22Rv1 (cell line): Measurements from ENCODE around the gene KDM5C.

Experiments
- H3K27ac ChIP-seq: fragments of 450-650 bp; 2 replicates; pipeline ENCODE4 v1.5.1; 2017
- CTCF ChIP-seq: fragments of 450-650 bp; IDR thresholded peaks from 2 replicates; pipeline ENCODE4 v1.5.1; 2017; ENCODE audit warnings: mild to moderate bottlenecking
- ZFX ChIP-seq: fragments of 450-650 bp; IDR thresholded peaks from 2 replicates; pipeline ENCODE4 v1.6.1; 2017; ENCODE audit warnings: antibody characterized with exemption, borderline replicate concordance

KDM5C gene

GRCh38 chrX:53250556-53250955, 25.5 kb upstream of the KDM5C start:
- TF ChIP-seq CTCF, result no peak
- TF ChIP-seq ZFX, result no peak
- H3K27ac ChIP-seq, result peak overlapping the region; percentile 38

- H3K27ac ChIP-seq, result peak overlapping the region; percentile 38
- no peak for TF ChIP-seq ZFX
Measured at GRCh38 chrX:53249408-53250042, 24.5 kb upstream of the KDM5C start.

GRCh38 chrX:53247928-53248327, 22.9 kb upstream of the KDM5C start:
- TF ChIP-seq CTCF, result no peak
- no peak for TF ChIP-seq ZFX
- peak overlapping the region; percentile 38 for H3K27ac ChIP-seq

- TF ChIP-seq ZFX (no peak), CTCF (no peak)
- peak overlapping the region; percentile 30; the same call in 1 of the 2 replicates for H3K27ac ChIP-seq
Measured at GRCh38 chrX:53246231-53246630, 21.2 kb upstream of the KDM5C start.

- TF ChIP-seq CTCF (peak; percentile 32), ZFX (no peak)
Measured at GRCh38 chrX:53244610-53245009, 19.6 kb upstream of the KDM5C start.

GRCh38 chrX:53242310-53242709, 17.3 kb upstream of the KDM5C start:
- TF ChIP-seq CTCF (no peak), ZFX (no peak)

More at GRCh38 chrX:53244610-53245009, 19.6 kb upstream of the KDM5C start:
- peak overlapping the region; percentile 40; the same call in 1 of the 2 replicates for H3K27ac ChIP-seq

GRCh38 chrX:53241558-53241957, 16.6 kb upstream of the KDM5C start:
- TF ChIP-seq CTCF, result no peak
- no peak for TF ChIP-seq ZFX
- peak overlapping the region; percentile 29; the same call in 1 of the 2 replicates for H3K27ac ChIP-seq

More at GRCh38 chrX:53242310-53242709, 17.3 kb upstream of the KDM5C start:
- peak overlapping the region; percentile 29; the same call in 1 of the 2 replicates for H3K27ac ChIP-seq

GRCh38 chrX:53239474-53239873, 14.5 kb upstream of the KDM5C start:
- peak overlapping the region; percentile 33; the same call in 1 of the 2 replicates for H3K27ac ChIP-seq
- TF ChIP-seq ZFX (no peak), CTCF (peak; percentile 23; the same call in 1 of the 2 replicates)
